Activated gamma-delta T cell treated with anti-CD3 and anti-CD28 coated beads, Interleukin-2, amount 50 U/mL, for 16 hours (primary cell): ENCODE measurements around the gene ADAM19.
"Not testable (repeated sequence)": the region's sequence is repeated elsewhere in the genome, so short reads cannot be mapped to it uniquely, and the experiment has no call there.

Experiments
- DNase-seq: peaks from one replicate; pipeline ENCODE4 v3.0.0-alpha.2; 2020; ENCODE audit warnings: low read depth

Gene ADAM19

DNA sequence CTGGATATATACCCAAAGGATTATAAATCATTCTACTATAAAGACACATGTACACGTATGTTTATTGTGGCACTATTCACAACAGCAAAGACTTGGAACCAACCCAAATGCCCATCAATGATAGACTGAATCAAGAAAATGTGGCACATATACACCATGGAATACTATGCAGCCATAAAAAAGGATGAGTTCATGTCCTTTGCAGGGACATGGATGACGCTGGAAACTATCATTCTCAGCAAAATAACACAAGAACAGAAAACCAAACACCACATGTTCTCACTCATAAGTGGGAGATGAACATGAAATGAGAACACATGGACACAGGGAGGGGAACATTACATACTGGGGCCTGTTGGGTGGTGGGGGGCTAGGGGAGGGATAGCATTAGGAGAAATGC, 92.9 kb downstream of the ADAM19 start:
- DNase-seq: not testable (repeated sequence)

DNA sequence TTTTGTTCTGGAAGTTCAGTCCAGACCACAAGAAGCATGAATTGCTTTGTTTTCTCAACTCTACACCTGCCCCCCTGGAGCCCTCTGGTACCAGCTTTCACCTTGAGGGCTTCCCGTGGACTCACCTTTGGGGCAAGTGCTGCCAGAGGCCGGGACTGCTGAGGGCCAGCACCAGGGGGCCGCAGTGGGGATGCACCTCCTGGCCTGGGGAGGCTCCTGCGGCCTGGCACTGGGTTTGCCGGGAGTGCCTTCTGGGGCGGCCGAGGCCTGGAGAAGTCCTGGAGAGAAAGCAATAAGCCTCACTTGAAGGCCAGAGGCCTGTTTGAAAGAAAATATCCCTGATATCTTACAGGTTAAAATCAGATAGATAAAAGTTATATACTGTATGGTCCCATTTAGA, 93.9 kb downstream of the ADAM19 start:
- no peak for DNase-seq

DNA sequence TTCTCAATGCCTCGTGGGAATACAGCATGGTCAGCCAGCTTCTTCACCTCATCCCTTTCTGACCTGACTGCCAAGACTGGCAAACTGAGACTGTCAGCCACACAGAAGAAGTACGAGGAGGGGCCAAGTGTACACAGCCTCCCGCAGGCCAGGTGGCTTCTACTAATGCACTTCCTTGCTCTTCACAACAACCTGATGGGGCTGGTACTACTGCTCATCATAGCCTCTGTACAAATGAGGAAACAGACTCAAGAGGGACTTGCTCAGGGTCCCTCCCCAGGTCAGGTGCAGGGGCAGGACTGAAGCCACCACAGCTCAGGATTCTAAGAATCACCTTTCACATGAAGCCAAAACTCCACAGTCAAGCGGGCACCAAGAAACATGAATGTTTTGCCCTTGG, 94.3 kb downstream of the ADAM19 start:
- DNase-seq: no peak

DNA sequence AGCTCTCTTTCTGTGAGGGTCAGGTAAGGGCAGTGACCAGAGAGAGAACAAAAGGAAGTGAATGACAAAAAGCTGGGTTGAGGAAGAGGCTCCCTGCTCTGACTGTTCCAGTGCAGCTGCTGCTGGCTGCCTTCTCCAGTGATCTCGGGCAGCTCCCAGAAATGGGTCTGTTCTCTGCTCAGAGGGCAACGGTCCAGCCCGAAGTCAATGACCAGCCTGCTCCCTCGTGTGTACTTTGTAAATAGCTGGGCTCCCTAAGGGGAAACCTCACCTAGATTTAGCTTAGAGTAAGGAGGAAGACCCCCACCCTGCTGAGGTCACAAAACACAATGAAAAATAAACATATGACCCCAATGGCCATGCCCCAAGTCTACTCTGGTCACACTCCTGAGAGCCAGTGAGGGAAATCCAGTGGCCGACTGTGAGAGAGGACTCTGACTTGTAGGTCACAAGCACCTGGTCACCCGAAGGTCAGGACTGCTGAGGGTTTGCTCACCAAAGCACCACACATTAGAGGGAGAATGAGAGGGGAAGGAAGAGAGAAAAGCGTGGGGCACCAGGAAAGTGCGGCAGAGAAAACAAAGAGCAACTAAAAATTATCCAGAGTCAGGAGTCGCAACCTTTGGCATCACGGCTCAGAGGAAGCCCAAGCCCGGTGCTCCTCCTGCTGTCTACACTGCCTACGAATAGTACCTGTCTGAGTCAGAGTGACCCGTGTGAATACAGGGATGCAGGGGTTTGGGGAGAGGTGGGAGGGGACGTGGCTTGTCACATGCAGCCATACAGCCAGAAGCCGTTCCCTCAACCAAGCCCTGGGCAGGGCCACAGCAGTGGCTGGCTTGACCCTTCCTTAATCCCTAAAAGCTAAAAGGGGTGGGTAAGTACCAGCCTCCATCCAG, 95.7 kb downstream of the ADAM19 start:
- no peak for DNase-seq

DNA sequence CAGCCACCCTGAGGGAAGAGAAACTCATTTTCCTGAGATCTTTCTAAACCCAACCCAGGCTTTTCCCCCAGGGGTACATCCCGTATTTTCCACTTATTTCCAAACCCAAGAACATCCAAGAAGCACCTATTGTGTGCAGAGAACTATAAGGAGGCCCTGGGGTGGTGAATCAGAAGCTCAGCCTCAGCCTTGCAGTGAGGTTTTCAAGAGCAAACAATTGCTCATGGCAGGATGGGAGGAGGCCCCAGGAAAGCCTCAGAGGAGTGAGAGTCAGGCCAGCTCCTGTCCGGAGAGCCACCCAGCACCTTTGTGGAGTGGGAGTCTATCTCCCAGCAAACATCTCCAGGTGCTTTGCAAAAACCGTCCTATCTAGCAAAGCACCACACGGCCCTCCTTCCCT, 96.4 kb downstream of the ADAM19 start:
- DNase-seq: no peak

DNA sequence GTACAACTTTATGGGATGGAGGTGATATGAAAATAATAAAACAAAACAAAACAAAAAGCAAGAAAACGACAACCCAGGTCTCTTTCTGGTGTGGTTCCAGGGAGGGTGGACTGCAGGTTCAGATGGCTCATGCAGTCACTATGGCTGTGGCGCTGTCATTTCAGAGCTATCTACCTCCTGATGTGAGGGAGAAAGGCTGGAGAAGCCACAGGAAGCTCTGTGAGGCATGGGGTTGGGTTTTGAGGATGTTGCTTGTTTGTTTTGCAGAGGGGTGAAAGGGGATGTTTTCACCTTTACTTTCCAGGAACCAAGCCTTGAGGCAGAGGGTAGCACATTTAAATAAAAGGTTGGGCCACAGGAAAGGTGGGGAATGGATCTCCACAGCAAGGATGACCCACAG, 96.8 kb downstream of the ADAM19 start:
- DNase-seq: no peak

DNA sequence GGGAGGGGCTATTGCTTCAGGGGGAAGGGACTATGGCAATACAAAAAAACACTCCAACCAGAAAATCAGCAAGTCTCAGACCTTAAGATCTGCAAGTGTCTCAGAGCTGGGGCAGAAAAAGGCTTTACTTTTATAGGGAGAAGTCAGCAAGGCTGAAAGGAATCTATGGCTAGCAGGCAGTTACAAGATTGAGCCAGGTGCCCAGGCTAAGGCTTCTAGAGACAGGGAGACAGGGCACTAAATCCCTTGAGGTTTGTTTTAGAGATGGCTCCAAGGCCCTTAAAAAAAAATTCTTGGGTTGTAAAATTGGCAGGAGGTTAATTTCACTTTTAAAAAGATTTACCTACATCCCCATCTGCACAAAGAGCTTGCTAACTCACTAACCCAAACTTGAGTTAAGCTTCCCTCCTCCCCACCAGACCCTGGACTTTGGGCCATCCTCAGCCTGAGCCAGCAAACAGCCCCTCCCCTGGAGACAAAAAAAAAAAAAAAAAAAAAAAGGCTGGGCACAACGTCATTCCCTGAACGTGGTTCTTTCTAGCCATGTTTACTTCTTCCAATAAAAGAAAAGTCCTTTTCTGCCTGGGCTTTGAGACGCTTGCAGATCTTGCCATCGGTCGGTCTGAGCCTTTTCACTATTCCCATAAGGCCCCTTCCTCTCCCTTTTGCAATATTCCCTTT, 97.6 kb downstream of the ADAM19 start:
- no peak for DNase-seq

DNA sequence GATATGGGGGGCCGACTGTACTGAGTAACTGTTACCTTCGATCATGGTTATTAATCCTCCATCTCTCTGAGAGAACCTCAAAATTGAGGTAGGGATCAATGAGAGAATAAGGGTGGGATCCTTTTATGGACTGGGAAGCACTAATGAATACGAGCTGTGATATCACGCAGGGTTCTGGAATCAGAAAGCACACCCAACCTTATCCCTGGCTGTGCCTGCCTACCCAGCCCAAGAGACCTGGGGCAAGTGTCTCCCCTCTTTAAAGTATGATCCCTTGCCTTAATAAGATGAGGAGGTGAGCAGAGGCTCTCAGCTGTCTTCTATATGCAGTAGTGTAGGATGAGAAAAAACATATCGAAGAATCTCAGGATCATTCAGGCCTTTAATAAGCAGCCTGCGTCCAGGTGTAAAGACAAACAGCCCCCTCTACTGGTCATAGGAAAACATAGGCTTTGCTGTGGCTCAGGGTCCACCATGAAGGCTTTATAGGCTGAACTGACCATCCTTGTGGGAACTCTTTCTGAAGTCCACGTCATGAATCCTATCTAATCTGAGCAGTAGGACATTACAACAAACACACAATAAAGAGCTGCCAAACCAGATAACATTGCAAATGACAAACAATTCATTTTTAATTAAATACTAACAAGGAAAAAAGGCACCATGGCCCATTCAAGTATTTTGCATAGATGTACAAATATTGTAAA, 98.7 kb downstream of the ADAM19 start:
- no peak for DNase-seq

DNA sequence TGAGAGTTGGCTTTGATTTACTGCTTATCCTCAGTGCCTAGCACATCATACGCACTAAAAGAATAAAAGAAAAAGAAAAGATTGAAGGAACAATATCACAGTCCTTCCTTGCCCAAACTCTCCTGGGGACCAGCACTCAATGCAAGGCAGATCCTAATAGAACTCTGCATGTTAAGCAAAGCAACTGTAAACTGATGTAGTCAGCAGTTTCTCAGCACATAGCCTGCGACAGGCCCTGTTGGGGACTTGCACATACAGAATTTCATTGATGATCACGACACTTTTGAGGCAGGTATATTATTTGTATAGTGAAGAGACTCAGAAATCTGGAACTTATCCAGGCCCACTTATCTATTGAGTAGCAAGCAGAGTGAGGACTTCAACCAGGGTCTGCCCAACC, 100.1 kb downstream of the ADAM19 start:
- DNase-seq: no peak

DNA sequence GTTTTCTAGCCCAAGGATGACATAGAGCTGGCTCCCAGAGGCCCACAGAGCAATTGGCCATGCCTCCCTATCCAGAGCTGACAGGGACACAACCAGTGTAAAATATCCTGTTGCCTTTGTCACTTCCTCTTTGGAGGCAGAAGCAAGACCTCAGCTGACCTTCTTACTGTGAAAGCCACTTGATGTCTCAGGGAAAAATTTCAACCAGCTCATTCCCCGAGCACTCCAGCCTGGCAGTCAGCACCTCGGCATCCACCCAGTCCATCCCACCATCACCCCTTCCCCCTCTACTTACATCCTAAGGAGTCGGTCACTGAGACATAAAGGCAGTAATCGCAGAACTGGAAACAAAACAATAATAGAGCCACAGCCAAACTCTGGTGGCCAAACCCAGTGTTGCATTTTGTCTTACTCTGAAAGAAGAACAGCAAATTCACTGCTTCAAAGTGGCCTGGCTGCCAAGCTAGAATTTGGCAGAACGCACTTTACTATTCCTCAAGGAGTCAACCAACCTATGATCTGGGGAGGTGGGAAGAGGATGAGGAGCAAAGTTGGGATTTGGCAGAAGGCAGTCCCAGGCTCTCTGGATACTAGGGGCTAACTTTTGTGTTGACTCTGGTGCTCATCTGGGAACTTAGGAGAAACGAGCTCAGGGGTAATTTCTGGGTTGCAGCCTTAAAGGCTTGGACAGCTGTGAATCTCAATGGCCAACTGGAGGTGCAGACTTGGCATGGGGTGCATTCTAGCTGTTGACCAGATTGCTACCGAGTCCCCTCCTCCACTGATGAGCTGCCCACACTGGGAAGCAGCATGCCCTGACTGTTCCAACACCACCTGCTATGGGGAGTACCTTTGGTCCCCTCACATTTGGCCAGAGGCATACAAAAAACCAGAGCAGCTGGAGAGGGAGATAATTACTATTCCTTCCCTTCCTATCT, 101.9 kb downstream of the ADAM19 start:
- no peak for DNase-seq

DNA sequence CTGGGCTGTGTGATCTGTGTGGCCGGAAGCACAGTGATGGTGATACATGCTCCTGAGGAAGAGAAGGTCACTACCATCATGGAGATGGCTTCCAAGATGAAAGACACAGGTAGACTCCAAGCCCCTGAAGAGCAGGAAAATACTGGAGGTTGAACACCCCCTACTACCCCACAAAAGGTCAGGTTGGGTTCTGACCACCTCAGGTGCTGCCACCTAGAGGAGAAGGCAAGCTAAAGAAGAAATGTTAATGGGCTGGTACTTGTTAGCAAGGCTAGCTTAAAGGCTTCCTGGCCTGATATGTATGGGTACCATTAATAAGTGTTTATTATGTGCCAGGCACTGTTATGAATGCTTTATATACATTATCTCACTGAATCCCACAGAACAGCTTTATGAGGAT, 103.9 kb downstream of the ADAM19 start:
- no peak for DNase-seq

DNA sequence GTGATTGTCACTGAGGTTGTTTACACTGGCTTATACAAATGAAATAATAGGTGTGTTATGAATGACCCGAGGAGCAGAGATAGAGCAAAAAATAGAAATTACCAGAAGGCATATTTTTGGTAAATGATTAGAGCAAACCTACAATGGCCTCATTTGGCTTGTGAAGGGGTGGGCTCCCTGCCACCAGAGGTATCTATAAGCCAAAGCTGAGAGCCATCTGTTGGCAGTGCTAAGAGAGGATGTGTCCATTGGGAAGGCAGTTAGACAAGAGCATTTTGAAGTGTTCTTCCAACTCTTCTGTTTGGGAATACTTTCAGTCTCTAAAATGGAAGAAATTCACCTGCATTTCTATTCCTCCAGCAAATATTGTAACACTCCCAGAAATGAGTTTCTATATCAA, 104.9 kb downstream of the ADAM19 start:
- DNase-seq: no peak

DNA sequence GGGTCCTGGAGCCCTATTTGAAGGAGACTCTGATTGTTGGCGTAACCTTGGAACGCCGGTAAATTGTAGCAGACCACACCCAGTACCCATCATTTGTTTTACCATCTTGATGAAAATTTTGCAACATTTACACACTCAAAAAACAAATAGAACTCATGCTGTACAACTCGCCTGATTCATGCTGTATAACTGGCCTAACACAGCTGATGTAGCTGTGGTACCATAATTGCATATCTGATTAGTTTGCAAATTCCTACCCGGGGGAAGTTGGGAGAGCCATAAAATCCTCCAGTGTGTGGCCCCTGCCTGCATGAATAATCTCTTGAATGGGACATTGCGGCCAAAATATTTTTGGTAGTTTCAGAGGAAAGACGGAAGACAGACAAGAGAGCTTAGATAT, 105.9 kb downstream of the ADAM19 start:
- no peak for DNase-seq

DNA sequence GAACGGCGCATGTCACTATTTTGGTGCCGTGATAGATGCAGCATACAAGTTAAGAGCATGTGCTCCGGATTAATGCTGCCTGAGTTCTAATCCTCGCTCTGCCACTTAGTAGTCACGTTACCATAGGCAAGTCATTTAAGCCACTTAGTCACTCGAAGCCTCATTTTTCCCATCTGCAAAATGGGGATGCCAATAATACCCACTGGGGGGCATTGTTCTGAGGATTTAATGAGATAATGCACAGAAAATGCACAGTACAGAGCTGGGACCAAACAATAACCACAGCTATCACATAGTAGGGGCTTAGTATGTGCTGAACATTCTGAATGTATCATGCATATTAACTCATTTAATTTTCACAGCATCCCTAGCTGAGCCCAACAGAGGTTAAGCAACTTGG, 106.5 kb downstream of the ADAM19 start:
- DNase-seq: no peak

DNA sequence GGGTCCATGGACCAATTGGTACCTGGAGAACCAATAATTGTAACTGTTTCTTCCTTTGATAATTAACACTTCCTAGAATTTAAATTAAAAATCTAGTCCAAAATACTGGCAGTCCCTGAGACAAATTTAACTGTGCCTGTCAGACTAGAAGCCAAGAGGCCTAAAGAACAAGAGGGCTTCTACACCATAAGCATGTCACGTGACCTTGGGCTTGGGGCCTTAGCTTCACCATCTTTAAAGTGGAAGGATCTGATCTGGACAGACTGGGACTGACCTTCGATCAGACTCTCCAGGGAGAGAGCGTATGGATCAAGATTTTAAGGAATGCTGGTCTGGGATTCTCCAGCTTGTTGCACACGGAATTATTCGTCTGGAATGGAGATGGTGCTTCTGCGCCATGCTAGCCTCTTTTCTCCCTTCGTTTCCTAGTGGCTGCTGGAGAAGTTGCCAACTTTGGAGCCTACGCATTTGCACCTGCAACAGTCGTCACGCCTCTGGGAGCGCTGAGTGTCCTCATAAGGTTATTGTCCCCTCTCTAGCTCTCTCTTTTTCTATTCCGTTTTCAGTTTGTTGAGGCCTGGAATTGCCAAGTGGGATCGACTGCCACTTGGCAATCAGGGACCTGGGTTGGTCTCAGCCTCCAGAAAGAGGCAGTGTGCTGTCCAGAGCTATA, 107.1 kb downstream of the ADAM19 start:
- no peak for DNase-seq

DNA sequence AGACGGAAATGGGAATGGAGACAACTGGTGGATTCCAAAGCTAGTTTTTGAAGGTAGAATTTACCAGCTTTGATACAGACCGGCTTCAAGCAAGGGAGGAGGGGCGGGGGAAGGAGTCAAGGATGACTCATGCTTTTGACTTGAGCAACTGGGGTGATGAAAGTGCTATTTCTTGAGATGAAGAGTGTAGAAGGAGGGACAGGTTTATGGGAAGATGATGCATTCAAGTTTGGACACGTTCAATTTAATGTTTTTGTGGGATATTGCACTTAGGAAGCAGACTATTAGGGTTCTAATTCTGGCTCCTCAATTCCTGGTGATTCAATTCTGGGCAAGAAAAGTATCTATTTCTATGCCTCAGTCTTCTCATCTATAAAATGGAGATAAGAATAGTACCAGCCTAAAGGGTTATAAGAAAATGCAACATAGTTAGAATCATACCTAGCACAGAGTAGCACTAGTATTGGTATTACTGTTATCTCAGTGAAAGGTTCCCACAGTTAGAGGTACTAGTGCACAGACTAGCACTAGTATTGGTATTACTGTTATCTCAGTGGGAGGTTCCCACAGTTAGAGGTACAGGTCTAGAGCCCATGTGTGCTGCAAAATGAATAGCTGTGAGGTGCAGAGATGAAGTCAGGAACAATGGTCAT, 110.9 kb downstream of the ADAM19 start:
- peak; percentile 36 for DNase-seq

DNA sequence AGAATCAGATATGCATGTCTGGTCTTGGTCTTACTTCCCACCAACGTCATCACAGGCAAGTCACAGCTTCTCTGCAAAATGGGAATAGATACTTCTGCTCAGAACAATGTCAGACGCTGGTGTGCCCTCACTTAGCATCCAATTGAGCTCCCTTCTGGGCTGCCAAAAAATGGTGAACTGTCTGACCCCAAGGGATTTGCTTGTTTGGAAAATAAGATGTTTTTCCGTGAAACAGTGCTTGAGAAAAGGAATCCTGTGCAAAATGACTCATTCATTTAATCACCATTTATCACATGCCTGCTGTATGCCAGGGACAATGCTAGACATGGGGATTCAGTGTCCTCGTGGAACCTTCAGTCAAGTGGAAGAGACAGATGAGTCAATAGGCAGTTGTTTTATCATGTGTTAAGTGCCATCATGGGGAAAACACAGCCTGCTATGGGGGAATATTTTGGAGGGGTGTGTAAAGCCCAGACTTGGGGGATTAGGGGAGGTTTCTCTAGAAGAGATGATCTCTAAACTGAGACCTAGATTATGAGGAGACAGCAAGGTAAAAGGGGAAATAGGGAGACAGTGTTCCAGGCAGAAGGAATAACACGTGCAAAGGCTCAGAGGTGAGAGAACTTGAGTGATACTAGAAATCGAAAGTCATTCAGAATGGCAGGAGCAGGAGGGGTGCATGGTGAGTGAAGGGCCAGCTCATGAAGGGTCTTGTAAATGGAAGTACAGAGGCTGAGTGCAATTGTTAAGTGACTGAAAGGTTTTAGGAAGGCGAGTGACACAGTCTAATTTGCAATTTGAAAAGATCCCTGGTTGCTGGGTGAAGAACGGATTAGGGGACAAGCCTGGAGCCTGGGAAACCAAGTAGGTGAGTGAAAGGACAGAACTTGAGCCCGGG, 111.7 kb downstream of the ADAM19 start:
- DNase-seq: no peak

DNA sequence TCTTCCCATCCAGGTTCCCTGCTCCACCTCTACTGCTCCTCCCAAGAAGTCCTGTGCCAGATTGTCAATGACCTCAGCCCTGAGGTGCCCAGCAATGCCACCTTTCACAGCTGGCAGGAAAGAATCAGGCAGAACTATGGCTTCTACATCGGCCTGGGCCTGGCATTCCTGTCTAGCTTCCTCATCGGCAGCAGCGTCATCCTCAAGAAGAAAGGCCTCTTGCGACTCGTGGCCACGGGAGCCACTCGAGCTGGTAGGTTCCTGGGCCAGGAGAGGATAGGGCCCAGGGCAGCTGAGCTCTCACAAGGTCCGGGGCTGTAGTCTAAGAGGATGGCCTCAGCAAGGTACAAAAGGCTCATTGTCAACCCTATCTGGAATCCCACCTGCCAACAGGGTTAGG, 112.5 kb downstream of the ADAM19 start:
- DNase-seq: no peak

DNA sequence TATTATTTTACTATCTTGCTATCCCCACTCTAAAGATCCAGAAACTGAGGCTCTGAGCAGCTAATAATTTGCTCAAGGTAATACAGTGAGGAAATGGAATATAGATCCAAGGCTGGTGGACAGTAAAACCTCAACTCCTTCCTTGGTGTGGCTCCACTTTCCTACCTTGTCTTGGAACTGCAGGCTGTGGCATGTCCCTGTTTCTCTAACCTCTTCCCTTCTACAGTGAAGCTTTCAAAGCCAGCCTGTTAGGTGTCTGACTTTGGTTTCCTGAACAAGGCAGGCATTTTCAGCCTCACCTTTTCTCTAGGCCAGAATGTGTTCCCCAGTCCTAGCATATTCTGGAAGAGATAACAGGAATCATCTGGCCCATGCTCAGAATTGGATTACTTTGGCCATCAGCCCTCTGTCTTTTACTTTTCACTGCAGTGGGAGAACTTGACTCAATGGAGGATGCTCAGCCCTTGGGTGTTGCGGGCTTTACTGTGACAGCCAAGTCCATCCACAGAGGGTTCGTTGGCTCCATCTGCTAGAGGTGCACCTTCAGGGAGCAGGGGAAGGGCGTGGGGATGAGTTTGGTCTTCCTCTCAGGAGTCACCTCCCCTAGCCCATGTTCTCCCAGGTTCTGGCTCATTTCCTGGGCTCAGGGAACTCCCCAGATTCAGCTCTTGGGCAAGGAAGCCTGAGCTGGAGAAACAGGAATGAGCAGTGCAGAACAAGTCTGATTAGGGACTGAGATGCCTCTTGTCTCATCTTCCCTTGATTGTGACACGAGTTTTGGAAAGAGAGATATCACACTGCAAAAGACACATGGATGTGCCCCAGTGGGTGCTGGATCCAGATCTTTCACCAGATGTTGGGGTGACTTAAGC, 114.4 kb downstream of the ADAM19 start:
- no peak for DNase-seq
